HT1080 (cell line): ENCODE measurements around the gene PSMA2. TPM values are rescaled to one million over a fixed set of nuclear protein-coding genes. Genes with fewer than 3 reads are reported as not detected.
"Not testable (repeated sequence)": the region's sequence is repeated elsewhere in the genome, so short reads cannot be mapped to it uniquely, and the experiment has no call there.

ENCODE experiments used
- DNase-seq: peaks from one replicate; pipeline ENCODE4 v3.0.0-alpha.2; 2015; ENCODE audit warnings: low read depth
- total RNA-seq: library from RNA; depleted of rRNA; stranded (reverse); fragments of >200 nt; shearing (Covaris generic); gene quantifications from 2 replicates; pipeline ENCODE4 v1.2.3, GENCODE V29; 2014; rRNA removed

PSMA2 gene
- total RNA-seq, 1 experiment from 2014 or later = 79.8 TPM

- DNase-seq = no peak
These were observed 24.7 kb downstream of the PSMA2 start for GRCh38 chr7:42907316-42907715.

DNA sequence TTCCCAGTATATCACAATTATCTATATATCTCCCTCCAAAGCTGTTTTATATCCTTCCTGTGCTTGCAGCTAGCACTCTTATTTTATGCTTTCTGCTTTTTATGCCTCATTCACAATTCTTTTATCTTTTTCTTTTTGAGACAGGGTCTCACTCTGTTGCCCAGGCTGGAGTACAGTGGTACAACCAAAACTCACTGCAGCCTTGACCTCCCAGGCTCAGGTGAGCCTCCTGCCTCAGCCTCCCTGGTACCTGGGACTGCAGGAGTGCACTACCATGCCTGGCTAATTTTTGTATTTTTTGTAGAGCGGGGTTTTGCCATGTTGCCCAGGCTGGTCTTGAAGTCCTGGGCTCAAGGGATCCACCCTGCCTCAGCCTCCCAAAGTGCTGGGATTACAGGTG is 25.8 kb downstream of the PSMA2 start:
- DNase-seq = no peak

DNA sequence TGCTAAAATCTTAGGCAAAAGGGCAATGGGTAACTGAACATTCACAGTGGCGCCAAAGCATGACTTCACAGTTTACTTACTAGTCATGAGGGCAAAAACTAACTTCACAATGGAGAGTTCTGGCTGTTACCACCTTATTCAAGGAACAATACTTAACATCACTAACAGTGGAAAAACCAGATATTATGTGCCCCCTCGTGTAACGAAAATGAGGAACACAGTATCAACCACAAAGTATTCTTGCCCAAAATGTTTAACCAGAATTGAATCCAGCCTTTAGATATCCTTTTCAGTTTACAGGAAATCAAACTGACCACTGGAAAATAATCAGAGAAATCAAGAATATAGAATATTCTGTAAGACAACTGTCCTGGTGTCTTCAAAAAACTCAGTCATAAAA is 29.6 kb downstream of the PSMA2 start:
- DNase-seq = no peak

DNA sequence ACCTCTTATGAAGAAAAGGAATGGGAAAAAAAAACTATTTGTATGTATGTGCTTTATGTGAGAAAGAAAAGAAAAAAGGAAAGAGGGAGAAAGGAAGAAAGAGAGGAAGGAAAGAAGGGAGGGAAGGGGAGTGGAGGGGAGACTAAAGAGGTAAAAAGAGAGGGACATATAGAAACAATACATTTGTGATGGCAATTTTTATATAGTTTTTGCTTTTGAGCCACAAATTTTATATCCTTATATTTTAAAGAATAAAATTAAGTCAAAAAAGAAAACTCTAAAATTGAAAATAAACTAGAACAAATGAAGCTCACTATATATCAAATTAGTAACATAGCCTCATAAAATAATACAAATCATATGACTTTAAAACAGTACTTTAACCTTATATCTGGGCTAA is 31.1 kb downstream of the PSMA2 start:
- no peak for DNase-seq

- DNase-seq = no peak
These were observed 38.4 kb downstream of the PSMA2 start for GRCh38 chr7:42893346-42894240.

DNA sequence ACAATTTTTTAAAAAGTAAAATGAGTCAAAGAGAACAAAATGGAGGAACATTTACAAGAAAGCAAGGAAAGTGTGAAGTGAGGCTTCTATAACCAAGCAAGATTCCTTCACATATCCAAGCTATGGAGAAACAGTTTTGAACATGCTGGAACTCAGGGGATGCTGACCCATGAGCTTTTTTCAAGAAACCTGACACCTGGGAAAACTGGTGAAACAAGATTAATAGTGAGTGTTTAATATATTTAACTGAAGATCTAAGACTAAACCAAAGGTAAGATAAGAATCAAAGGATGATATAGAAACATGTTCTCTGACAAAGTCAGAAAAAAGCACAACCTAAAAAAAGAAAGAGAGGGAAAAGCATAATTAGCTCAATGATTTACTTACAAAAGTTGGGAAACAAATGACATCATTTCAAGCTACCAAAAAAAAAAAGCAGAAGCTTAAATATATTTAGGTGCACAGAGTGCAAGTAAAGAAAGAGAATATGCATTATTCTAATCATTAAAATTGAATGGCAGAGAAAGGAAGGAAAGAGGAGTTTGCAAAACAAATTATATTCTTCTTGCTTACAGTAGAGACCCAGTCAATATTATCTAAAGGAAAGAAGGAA is 45.0 kb downstream of the PSMA2 start:
- DNase-seq = no peak

DNA sequence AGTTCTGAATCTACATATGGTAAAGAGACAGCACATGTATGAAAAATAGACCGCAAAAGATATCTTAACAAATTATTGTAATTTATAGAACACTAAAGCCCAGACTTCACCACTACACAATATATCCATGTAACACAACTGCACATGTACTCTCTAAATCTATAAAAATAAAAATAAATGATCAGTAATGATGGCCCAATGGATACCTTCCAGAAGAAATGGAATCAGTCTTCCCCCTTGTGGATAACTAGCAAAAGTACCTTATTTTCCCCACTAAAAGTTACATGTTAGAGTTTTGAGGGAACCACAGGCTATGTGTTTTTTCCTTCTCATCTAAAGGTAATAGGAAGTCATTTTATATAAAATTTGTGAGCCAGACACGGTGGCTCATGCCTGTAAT is 45.8 kb downstream of the PSMA2 start:
- no peak for DNase-seq

- not testable (repeated sequence) for DNase-seq
These were observed 46.8 kb downstream of the PSMA2 start for GRCh38 chr7:42885183-42885582.

DNA sequence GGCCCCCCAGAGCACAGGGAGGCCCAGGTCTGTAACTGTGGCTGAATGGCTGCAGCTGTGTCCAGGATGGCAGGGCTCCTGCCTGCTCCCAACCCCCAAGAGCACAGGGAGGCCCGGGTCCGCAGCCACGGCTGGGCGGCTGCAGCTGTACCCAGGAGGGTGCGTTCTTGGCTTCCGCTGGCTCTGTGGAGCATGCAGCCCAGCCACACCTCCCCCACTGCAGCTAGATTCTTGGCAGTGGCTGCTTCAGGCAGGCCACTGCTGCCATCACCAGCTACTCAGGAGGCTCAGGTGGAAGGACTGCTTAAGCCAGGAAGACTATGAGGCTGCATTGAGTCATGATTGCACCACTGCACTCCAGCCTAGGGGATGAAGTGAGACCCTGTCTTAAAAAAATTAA is 48.0 kb downstream of the PSMA2 start:
- DNase-seq = peak; percentile 84

DNA sequence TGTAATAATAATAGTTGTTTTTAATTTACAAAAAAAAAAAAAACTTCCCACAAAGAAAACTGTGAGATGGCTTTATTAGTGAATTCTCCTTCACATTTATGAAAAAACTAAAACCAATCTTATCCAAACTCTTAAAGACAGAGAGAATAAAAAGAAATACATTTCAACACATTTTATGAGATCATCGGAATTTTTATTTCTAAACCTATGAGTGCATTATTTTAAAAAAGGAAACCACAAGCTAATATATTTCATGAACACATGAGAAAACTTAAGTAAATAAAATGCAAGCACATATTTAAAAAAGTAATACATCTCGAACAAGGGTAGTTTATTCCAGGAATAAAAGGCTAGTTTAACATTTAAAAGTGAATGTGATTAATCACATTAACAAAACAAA is 51.6 kb downstream of the PSMA2 start:
- no peak for DNase-seq

GRCh38 chr7:42878303-42878702 is 53.7 kb downstream of the PSMA2 start:
- DNase-seq = no peak

- no peak for DNase-seq
These were observed 54.1 kb downstream of the PSMA2 start for GRCh38 chr7:42877862-42878261.

GRCh38 chr7:42876182-42877068 is 55.5 kb downstream of the PSMA2 start:
- peak; percentile 52 for DNase-seq

DNA sequence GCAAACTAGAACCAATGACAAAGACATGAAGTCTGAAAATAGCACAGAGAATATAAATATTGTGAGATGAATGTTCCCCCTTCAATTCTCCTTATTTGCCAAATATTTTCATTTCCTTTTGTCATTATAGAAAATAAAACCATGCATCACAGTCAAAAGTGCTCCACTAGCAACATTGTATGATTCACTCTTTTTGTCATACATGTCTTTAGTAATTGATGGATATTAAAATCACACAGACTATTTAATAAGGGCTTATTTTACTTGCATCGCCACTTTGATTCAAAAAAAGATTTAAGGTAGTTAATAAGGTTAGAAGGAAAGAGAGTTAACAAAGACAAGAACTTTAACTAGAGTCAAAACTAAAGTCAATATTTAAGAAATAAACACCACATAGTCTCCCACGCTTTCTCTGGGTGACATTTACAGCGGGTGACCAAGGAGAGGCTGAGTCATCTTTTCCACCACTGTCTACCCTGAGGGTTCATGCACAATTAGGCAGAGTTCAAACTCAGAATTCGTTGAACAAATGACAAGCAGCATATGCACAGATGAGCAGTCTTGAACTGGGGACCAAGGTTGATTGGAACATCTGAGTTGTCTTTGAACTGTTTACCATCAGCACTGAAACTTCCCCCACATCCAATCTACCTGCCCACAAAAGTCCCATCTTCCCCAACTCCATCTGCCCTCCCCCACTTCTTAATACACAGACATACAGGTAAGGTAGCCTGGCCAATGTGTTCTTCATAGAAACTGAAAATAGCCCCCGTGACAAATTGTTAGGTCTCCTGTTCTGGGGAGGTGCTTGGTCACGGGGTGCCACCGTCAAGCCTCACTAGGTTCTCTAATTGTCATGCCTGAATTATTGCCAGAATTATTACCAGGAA is 62.6 kb downstream of the PSMA2 start:
- DNase-seq = no peak

GRCh38 chr7:42868480-42868879 is 63.5 kb downstream of the PSMA2 start:
- no peak for DNase-seq

Other genes starting within 250 kb of the PSMA2 start
- 9.0 and 12.5 TPM in 2 replicates for gene C7orf25, start 20.1 kb downstream of the PSMA2 start, total RNA-seq
- 108 and 117 TPM in 2 replicates for gene MRPL32, start 202 bp upstream of the PSMA2 start, total RNA-seq
- gene HECW1, start 180.5 kb upstream of the PSMA2 start, total RNA-seq = 2.4 and 2.5 TPM in 2 replicates